KOPT-K1 (cell line): ENCODE results near the gene IL22RA2.
"Not testable (repeated sequence)": the region's sequence is repeated elsewhere in the genome, so short reads cannot be mapped to it uniquely, and the experiment has no call there.

Experiments
- H3K27ac ChIP-seq: fragments of 200-600 bp; sonication (generic); 2 replicates; pipeline ENCODE4 v1.5.1; 2016; ENCODE audit warnings: antibody characterized with exemption, mild to moderate bottlenecking, low read depth, low read length; ENCODE audit not compliant: poor library complexity, severe bottlenecking
- H3K36me3 ChIP-seq: fragments of 200-600 bp; sonication (generic); 2 replicates; pipeline ENCODE4 v1.5.1; 2017; ENCODE audit warnings: antibody characterized with exemption, mild to moderate bottlenecking, low read length, moderate library complexity; ENCODE audit not compliant: insufficient read depth
- H3K9me3 ChIP-seq: fragments of 200-600 bp; sonication (generic); 2 replicates; pipeline ENCODE4 v1.5.1; 2017; ENCODE audit warnings: antibody characterized with exemption, low read length, mild to moderate bottlenecking; ENCODE audit not compliant: insufficient read depth, poor library complexity, severe bottlenecking

The IL22RA2 gene

GRCh38 chr6:137207457-137207856, 34.0 kb upstream of the IL22RA2 start:
- peaks cover 27% of the 10 kb centered on the region for H3K36me3 ChIP-seq

GRCh38 chr6:137206577-137206976, 33.1 kb upstream of the IL22RA2 start:
- Histone ChIP-seq H3K36me3 (peaks cover 33% of the 10 kb centered on the region), H3K9me3 (peaks cover 50% of the 10 kb centered on the region), H3K27ac (no peak overlapping the region)

More at GRCh38 chr6:137207457-137207856, 34.0 kb upstream of the IL22RA2 start:
- H3K9me3 ChIP-seq = peaks cover 58% of the 10 kb centered on the region
- H3K27ac ChIP-seq = not testable (repeated sequence)

- H3K36me3 ChIP-seq = peaks cover 51% of the 10 kb centered on the region
- H3K9me3 ChIP-seq = peaks cover 21% of the 10 kb centered on the region
- no peak overlapping the region for H3K27ac ChIP-seq
These were observed 29.8 kb upstream of the IL22RA2 start for GRCh38 chr6:137203256-137203655.

- Histone ChIP-seq H3K9me3 (peaks cover 14% of the 10 kb centered on the region), H3K27ac (no peak overlapping the region)
These were observed 28.6 kb upstream of the IL22RA2 start for GRCh38 chr6:137202078-137202477.

GRCh38 chr6:137201006-137201405, 27.6 kb upstream of the IL22RA2 start:
- Histone ChIP-seq H3K9me3 (peaks cover 9% of the 10 kb centered on the region), H3K36me3 (peaks cover 60% of the 10 kb centered on the region), H3K27ac (no peak overlapping the region)

More at GRCh38 chr6:137202078-137202477, 28.6 kb upstream of the IL22RA2 start:
- H3K36me3 ChIP-seq = peaks cover 60% of the 10 kb centered on the region

GRCh38 chr6:137200288-137200687, 26.8 kb upstream of the IL22RA2 start:
- peaks cover 56% of the 10 kb centered on the region for H3K36me3 ChIP-seq
- peaks cover 9% of the 10 kb centered on the region for H3K9me3 ChIP-seq
- no peak overlapping the region for H3K27ac ChIP-seq

GRCh38 chr6:137197684-137198645, 24.5 kb upstream of the IL22RA2 start:
- peaks cover 9% of the 10 kb centered on the region for H3K9me3 ChIP-seq
- H3K36me3 ChIP-seq = peaks cover 34% of the 10 kb centered on the region
- H3K27ac ChIP-seq = no peak overlapping the region

GRCh38 chr6:137193256-137194070, 20.0 kb upstream of the IL22RA2 start:
- H3K27ac ChIP-seq = no peak overlapping the region
- peaks cover 33% of the 10 kb centered on the region for H3K9me3 ChIP-seq
- H3K36me3 ChIP-seq = peaks cover 11% of the 10 kb centered on the region

- peaks cover 33% of the 10 kb centered on the region for H3K9me3 ChIP-seq
- peaks cover 5% of the 10 kb centered on the region for H3K36me3 ChIP-seq
These were observed 19.4 kb upstream of the IL22RA2 start for GRCh38 chr6:137192821-137193220.

GRCh38 chr6:137191670-137192069, 18.2 kb upstream of the IL22RA2 start:
- Histone ChIP-seq H3K27ac (no peak overlapping the region), H3K9me3 (peaks cover 44% of the 10 kb centered on the region), H3K36me3 (no peaks in the 10 kb centered on the region)

More at GRCh38 chr6:137192821-137193220, 19.4 kb upstream of the IL22RA2 start:
- H3K27ac ChIP-seq = no peak overlapping the region

- Histone ChIP-seq H3K27ac (no peak overlapping the region), H3K9me3 (peaks cover 46% of the 10 kb centered on the region), H3K36me3 (no peaks in the 10 kb centered on the region)
These were observed 17.8 kb upstream of the IL22RA2 start for GRCh38 chr6:137191236-137191635.

GRCh38 chr6:137190583-137191094, 17.2 kb upstream of the IL22RA2 start:
- Histone ChIP-seq H3K27ac (no peak overlapping the region), H3K36me3 (no peaks in the 10 kb centered on the region), H3K9me3 (peaks cover 52% of the 10 kb centered on the region)

- H3K27ac ChIP-seq = no peak overlapping the region
- H3K36me3 ChIP-seq = no peaks in the 10 kb centered on the region
- H3K9me3 ChIP-seq = peaks cover 70% of the 10 kb centered on the region
These were observed 15.4 kb upstream of the IL22RA2 start for GRCh38 chr6:137188855-137189254.

GRCh38 chr6:137185290-137185689, 11.8 kb upstream of the IL22RA2 start:
- Histone ChIP-seq H3K36me3 (no peaks in the 10 kb centered on the region), H3K9me3 (peaks cover 98% of the 10 kb centered on the region)

GRCh38 chr6:137182654-137183073, 9.2 kb upstream of the IL22RA2 start:
- no peaks in the 10 kb centered on the region for H3K36me3 ChIP-seq
- no peak overlapping the region for H3K27ac ChIP-seq
- peaks cover 85% of the 10 kb centered on the region for H3K9me3 ChIP-seq

More at GRCh38 chr6:137185290-137185689, 11.8 kb upstream of the IL22RA2 start:
- H3K27ac ChIP-seq = no peak overlapping the region
